ENCODE data around the gene PRSS1. TPM values are rescaled to one million over a fixed set of nuclear protein-coding genes. Genes with fewer than 3 reads are reported as not detected.

Gene PRSS1
- not detected in 2 replicates for total RNA-seq (2021; fragmentation: NEBNext Ultra II Directional; extraction: Animal tissue kit (Norgen Biotek cat#: 25700))
- polyA plus RNA-seq (2011; rRNA removed): 0.09 and 0.20 TPM in 2 replicates
- polyA plus RNA-seq (2011; cell fraction: cytosol; rRNA removed): not detected
- polyA plus RNA-seq (2011; cell fraction: nucleus; rRNA removed): not detected
- not detected in 4 replicates for polyA plus RNA-seq (2012, experiment 1 of 2)
- not detected for polyA plus RNA-seq (2012, experiment 2 of 2)
- not detected for polyA plus RNA-seq (2013, experiment 1 of 2)
- not detected for polyA plus RNA-seq (2013, experiment 2 of 2)
- not detected in 2 replicates for polyA minus RNA-seq (2011; rRNA and poly(A)+ RNA removed)
- polyA minus RNA-seq (2011; cell fraction: cytosol; rRNA and poly(A)+ RNA removed): not detected
- not detected for polyA minus RNA-seq (2011; cell fraction: nucleus; rRNA and poly(A)+ RNA removed)
- long read RNA-seq, experiment 1: 0 reads
- long read RNA-seq, experiment 2: 0 reads

GRCh38 chr7:142749218-142749993 lies at the start of gene PRSS1:
PRSS1 (plus strand) TSS chr7:142749472; CDS start chr7:142749485, 13 bp downstream.
- Histone ChIP-seq H3K4ac (replicated peaks; ENCODE audit: insufficient read length, low read depth, low read length) (no peak within 1 kb of the TSS), H4K91ac (replicated peaks; ENCODE audit: insufficient read length, low read length) (no peak within 1 kb of the TSS), H2BK15ac (ENCODE audit: low read length) (no peak within 1 kb of the TSS), H3K4me2 (ENCODE audit: insufficient read depth in 1 of 2, low read depth in 2 of 2, low read length in 2 of 2) (no peak within 1 kb of the TSS), H3K23ac (ENCODE audit: insufficient read length) (no peak within 1 kb of the TSS), H3K79me1 (ENCODE audit: low read depth, low read length) (no peaks in the 10 kb centered on the region), H2AFZ (ENCODE audit: low read length) (no peak within 1 kb of the TSS; the same call in 1 of the 2 replicates), H3K36me3 (ENCODE audit: control insufficient read depth in 2 of 4, insufficient read depth in 4 of 4, low read length in 3 of 4) (no peaks in the 10 kb centered on the region), H3K18ac (ENCODE audit: extremely low read depth, low read length) (no peak within 1 kb of the TSS), H3K79me2 (ENCODE audit: control insufficient read depth in 1 of 2, insufficient read depth in 2 of 2, low read length in 2 of 2) (no peaks in the 10 kb centered on the region), H3K27me3 (replicated peaks in 1 of 4; ENCODE audit: control insufficient read depth in 3 of 4, extremely low read depth in 1 of 4, insufficient read depth in 3 of 4, low read length in 3 of 4) (no peaks in the 10 kb centered on the region), H3K14ac (ENCODE audit: insufficient read length) (no peak within 1 kb of the TSS), H3K9ac (replicated peaks in 1 of 4; ENCODE audit: extremely low read depth in 1 of 4, low read depth in 3 of 4, low read length in 3 of 4) (no peak within 1 kb of the TSS), H2BK5ac (ENCODE audit: low read depth, low read length) (no peak within 1 kb of the TSS), H4K20me1 (replicated peaks in 1 of 2; ENCODE audit: control insufficient read depth in 1 of 2, insufficient read depth in 2 of 2, low read length in 2 of 2) (no peaks in the 10 kb centered on the region), H3K4me1 (replicated peaks in 1 of 4; ENCODE audit: control insufficient read depth in 3 of 4, insufficient read depth in 4 of 4, low read length in 3 of 4) (no peaks in the 10 kb centered on the region), H3K4me3 (ENCODE audit: extremely low read depth in 1 of 4, insufficient read depth in 2 of 4, low read depth in 3 of 4, low read length in 4 of 4) (no peak within 1 kb of the TSS), H2AK5ac (ENCODE audit: low read depth, low read length) (0 out of 2 replicates have a peak within 1 kb of the TSS, but pooled peaks have one; percentile 41), H4K8ac (ENCODE audit: extremely low read depth, insufficient read depth, low read length) (peak within 1 kb of the TSS; percentile 40; the same call in 1 of the 2 replicates), H2BK20ac (ENCODE audit: low read length) (0 out of 2 replicates have a peak within 1 kb of the TSS, but pooled peaks have one; percentile 13), H3K9me3 (ENCODE audit: insufficient read depth in 2 of 2, low read depth in 1 of 2, low read length in 1 of 2) (no peaks in the 10 kb centered on the region), H2BK12ac (ENCODE audit: low read depth, low read length) (0 out of 2 replicates have a peak within 1 kb of the TSS, but pooled peaks have one; percentile 1), H3K23me2 (ENCODE audit: low read depth, low read length) (no peaks in the 10 kb centered on the region), H3K56ac (replicated peaks; ENCODE audit: insufficient read length, low read depth, low read length) (no peak within 1 kb of the TSS), H3K27ac (ENCODE audit: low read depth, low read length) (no peak within 1 kb of the TSS), H2BK120ac (replicated peaks; ENCODE audit: low read depth, low read length) (no peak within 1 kb of the TSS), H4K5ac (ENCODE audit: insufficient read length, low read depth, low read length) (no peak within 1 kb of the TSS)
- POLR2A ChIA-PET (ENCODE audit: partially characterized antibody): no interaction called here
- WGBS, 2 experiments (ENCODE audit: extremely low coverage in 1 of 2, insufficient coverage in 1 of 2, insufficient read length in 1 of 2, insufficient replicate concordance in 2 of 2, low coverage in 1 of 2, low lambda C conversion rate in 2 of 2, missing lambda C conversion rate in 1 of 2): 76% methylated on average over 11 of the region's 11 CpGs; no CpG with 5 or more reads in 1 of the 2 experiments
- peak in 1 of 2 experiments; percentile 38 for DNase-seq (ENCODE audit: low read depth in 1 of 2, low spot score in 2 of 2)
- FAIRE-seq: no peak
- no peak for TF ChIP-seq MAFK (IDR thresholded peaks at IDR 0.05; ENCODE audit: low read depth, low read length)
- TF ChIP-seq CBX8 (IDR thresholded peaks at IDR 0.05; ENCODE audit: borderline replicate concordance, low read depth, low read length): no peak
- CTCF ChIA-PET (ENCODE audit: partially characterized antibody): interaction anchor here (1.1 to 2.0 kb wide), 10 partner anchors 10 to 233 kb away, joined by 4 to 9 read pairs (median 4); no protein-coding TSS in a partner anchor

All from H1 (cell line).